ENCODE measurements around the gene PKD2L2. TPM values are rescaled to one million over a fixed set of nuclear protein-coding genes. Genes with fewer than 3 reads are reported as not detected.

Gene PKD2L2
- total RNA-seq, 2 experiments from 2014 or later, result not detected

DNA sequence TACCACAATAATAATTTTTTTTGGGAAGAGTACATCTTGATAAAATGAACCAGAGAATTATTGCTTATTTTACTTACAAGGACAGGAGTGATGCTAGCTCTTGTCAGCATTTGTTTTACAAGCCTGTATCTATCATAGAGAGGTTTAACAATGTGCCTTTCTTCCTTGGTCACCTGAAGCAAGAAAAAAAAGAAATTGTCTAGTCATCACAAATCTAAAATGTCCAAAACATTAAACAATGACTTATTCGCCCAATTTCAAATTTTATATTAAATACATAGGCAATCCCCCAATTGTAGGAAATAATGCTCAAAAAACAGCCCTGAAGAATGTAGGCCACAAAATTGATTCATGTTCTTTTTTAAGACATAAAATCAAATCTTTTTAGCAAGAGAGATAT, 56.6 kb downstream of the PKD2L2 start:
- Histone ChIP-seq H3K27ac (ENCODE audit: low read depth, low read length, poor library complexity, severe bottlenecking) (no peak overlapping the region), H4K20me1 (ENCODE audit: insufficient read depth, low read length) (no peaks in the 10 kb centered on the region), H3K79me2 (ENCODE audit: insufficient read depth, low read depth, low read length) (no peaks in the 10 kb centered on the region), H2AFZ (ENCODE audit: low read length) (no peak overlapping the region), H3K9me3 (ENCODE audit: low read length) (no peaks in the 10 kb centered on the region), H3K4me1 (ENCODE audit: insufficient read depth, low read length, poor library complexity, severe bottlenecking) (no peaks in the 10 kb centered on the region), H3K36me3 (ENCODE audit: insufficient read depth, low read length) (peaks cover 99% of the 10 kb centered on the region), H3K4me3 (ENCODE audit: low read depth, low read length, poor library complexity, severe bottlenecking) (no peak overlapping the region), H3K9me2 (ENCODE audit: insufficient read depth, low read length) (no peaks in the 10 kb centered on the region), H3K4me2 (ENCODE audit: low read length) (no peak overlapping the region)
- intact Hi-C loops (cut with micrococcal nuclease; ENCODE audit: unreplicated experiment), result no loop called here
- no peak for DNase-seq (ENCODE audit: low spot score)
- no peak for TF ChIP-seq EZH2phosphoT487 (IDR thresholded peaks at IDR 0.05; ENCODE audit: borderline replicate concordance, low read depth, low read length)
- TF ChIP-seq, protein P1, sequence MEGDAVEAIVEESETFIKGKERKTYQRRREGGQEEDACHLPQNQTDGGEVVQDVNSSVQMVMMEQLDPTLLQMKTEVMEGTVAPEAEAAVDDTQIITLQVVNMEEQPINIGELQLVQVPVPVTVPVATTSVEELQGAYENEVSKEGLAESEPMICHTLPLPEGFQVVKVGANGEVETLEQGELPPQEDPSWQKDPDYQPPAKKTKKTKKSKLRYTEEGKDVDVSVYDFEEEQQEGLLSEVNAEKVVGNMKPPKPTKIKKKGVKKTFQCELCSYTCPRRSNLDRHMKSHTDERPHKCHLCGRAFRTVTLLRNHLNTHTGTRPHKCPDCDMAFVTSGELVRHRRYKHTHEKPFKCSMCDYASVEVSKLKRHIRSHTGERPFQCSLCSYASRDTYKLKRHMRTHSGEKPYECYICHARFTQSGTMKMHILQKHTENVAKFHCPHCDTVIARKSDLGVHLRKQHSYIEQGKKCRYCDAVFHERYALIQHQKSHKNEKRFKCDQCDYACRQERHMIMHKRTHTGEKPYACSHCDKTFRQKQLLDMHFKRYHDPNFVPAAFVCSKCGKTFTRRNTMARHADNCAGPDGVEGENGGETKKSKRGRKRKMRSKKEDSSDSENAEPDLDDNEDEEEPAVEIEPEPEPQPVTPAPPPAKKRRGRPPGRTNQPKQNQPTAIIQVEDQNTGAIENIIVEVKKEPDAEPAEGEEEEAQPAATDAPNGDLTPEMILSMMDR (conservative IDR thresholded peaks at IDR 0.05; ENCODE audit: low read length), result no peak
- no TSS peak for BruUV-seq (replicated peaks)
- ChIA-PET CTCF (ENCODE audit: unreplicated experiment) (no interaction called here), POLR2A (interaction anchor here (0.6 to 0.9 kb wide), 2 partner anchors 48 to 96 kb away, joined by 3 to 4 read pairs; no protein-coding TSS in a partner anchor)

DNA sequence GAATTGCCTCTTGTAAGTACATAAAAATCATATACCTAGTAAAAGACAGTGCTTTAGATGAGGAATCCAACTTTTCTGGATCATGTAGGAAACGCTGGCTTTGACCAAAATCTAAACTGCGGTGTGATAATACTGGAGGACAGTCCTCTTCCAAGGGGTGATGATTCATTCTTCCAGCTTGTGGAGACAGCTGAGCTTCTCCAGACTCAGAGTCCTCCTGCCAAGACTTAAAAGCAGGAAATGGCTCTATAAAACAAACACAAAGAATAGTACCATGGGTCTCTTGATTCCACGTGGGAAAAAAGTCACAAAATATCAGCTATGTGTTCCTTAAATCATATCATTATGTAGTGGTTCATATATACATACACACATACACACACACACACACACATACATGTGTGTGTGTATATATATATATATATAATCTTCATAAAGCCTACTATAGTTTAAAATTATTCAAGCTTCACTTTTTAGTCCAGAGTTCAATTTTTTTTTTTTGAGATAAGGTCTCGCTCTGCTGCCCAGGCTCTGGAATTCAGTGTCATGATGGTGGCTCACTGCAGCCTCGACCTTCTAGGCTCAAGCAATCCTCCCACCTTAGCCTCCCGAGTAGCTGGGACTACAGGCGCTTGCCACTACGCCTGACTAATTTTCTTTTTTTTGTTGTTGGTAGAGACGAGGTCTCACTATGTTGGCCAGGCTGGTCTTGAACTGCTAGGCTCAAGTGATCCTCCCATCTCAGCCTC, 65.0 kb downstream of the PKD2L2 start:
- ChIA-PET POLR2A (interaction anchor here (0.5 to 3.2 kb wide), 5 partner anchors 9 to 73 kb away, joined by 3 to 16 read pairs (median 4); no protein-coding TSS in a partner anchor), CTCF (ENCODE audit: unreplicated experiment) (no interaction called here)
- DNase-seq (ENCODE audit: low spot score), result no peak
- H3K79me2 ChIP-seq (ENCODE audit: insufficient read depth, low read depth, low read length), result no peaks in the 10 kb centered on the region
- intact Hi-C loops (cut with micrococcal nuclease; ENCODE audit: unreplicated experiment), result no loop called here
- no peaks in the 10 kb centered on the region for H3K9me2 ChIP-seq (ENCODE audit: insufficient read depth, low read length)
- no peaks in the 10 kb centered on the region for H4K20me1 ChIP-seq (ENCODE audit: insufficient read depth, low read length)
- H3K9me3 ChIP-seq (ENCODE audit: low read length), result no peaks in the 10 kb centered on the region
- H3K4me1 ChIP-seq (ENCODE audit: insufficient read depth, low read length, poor library complexity, severe bottlenecking), result no peaks in the 10 kb centered on the region
- TF ChIP-seq EZH2phosphoT487 (IDR thresholded peaks at IDR 0.05; ENCODE audit: borderline replicate concordance, low read depth, low read length), result no peak
- TF ChIP-seq, protein P1 (conservative IDR thresholded peaks at IDR 0.05; ENCODE audit: low read length), result no peak
- no TSS peak for BruUV-seq (replicated peaks)
- H3K4me2 ChIP-seq (ENCODE audit: low read length), result no peak overlapping the region
- no peak overlapping the region for H3K27ac ChIP-seq (ENCODE audit: low read depth, low read length, poor library complexity, severe bottlenecking)
- H2AFZ ChIP-seq (ENCODE audit: low read length), result no peak overlapping the region
- H3K4me3 ChIP-seq (ENCODE audit: low read depth, low read length, poor library complexity, severe bottlenecking), result no peak overlapping the region
- H3K36me3 ChIP-seq (ENCODE audit: insufficient read depth, low read length), result peaks cover 80% of the 10 kb centered on the region

DNA sequence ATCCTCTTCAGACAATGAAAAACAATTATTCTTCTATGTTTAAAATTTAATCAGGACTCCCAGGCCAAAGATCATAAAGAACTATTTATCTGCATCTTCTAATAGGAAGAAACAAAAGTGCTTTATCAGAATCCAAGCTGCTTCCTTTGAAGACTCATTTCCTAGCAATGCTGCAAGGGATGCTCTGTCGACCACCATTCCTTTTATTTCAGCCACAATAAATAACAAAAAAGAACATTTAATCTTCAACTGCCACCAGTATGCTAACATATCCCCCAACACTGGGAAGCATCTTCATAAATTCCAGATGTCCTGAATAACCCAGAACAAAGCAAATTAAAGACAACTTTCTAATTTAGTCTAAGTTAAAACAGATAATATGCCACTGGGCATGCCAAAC, 68.7 kb downstream of the PKD2L2 start:
- Histone ChIP-seq H3K4me2 (ENCODE audit: low read length) (no peak overlapping the region), H3K4me1 (ENCODE audit: insufficient read depth, low read length, poor library complexity, severe bottlenecking) (no peaks in the 10 kb centered on the region), H3K9me3 (ENCODE audit: low read length) (no peaks in the 10 kb centered on the region), H3K27ac (ENCODE audit: low read depth, low read length, poor library complexity, severe bottlenecking) (no peak overlapping the region), H4K20me1 (ENCODE audit: insufficient read depth, low read length) (no peaks in the 10 kb centered on the region), H3K4me3 (ENCODE audit: low read depth, low read length, poor library complexity, severe bottlenecking) (no peak overlapping the region), H3K36me3 (ENCODE audit: insufficient read depth, low read length) (peaks cover 77% of the 10 kb centered on the region), H3K9me2 (ENCODE audit: insufficient read depth, low read length) (no peaks in the 10 kb centered on the region), H2AFZ (ENCODE audit: low read length) (no peak overlapping the region), H3K79me2 (ENCODE audit: insufficient read depth, low read depth, low read length) (no peaks in the 10 kb centered on the region)
- no peak for DNase-seq (ENCODE audit: low spot score)
- POLR2A ChIA-PET, result no interaction called here
- no peak for TF ChIP-seq EZH2phosphoT487 (IDR thresholded peaks at IDR 0.05; ENCODE audit: borderline replicate concordance, low read depth, low read length)
- TF ChIP-seq, protein P1 (conservative IDR thresholded peaks at IDR 0.05; ENCODE audit: low read length), result no peak
- BruUV-seq (replicated peaks), result no TSS peak
- intact Hi-C loops (cut with micrococcal nuclease; ENCODE audit: unreplicated experiment), result no loop called here
- CTCF ChIA-PET (ENCODE audit: unreplicated experiment), result no interaction called here

All from OCI-LY7 (cell line).